Esophagus (tissue), 2 donors: ENCODE data around the gene TAF11L9. TPM values are rescaled to one million over a fixed set of nuclear protein-coding genes. Genes with fewer than 3 reads are reported as not detected.
"Not testable (repeated sequence)": the region's sequence is repeated elsewhere in the genome, so short reads cannot be mapped to it uniquely, and the experiment has no call there.

Source experiments
- H3K27ac ChIP-seq, 2 donors: one replicate each; pipeline ENCODE4 v1.5.1; 2013; ENCODE audit warnings: low read depth in 2 of 2, mild to moderate bottlenecking in 2 of 2, inconsistent platforms in 1 of 2, low read length in 1 of 2, moderate library complexity in 1 of 2
- H3K27me3 ChIP-seq, 2 donors: one replicate each; pipeline ENCODE4 v1.6.1; 2013; ENCODE audit warnings: low read length in 2 of 2, control low read depth in 1 of 2, mild to moderate bottlenecking in 1 of 2; ENCODE audit not compliant: insufficient read depth in 2 of 2, control insufficient read depth in 1 of 2
- H3K36me3 ChIP-seq, 2 donors: one replicate each; pipeline ENCODE4 v1.6.1; 2013; ENCODE audit warnings: low read length in 1 of 2; ENCODE audit not compliant: control insufficient read depth in 2 of 2, insufficient read depth in 2 of 2
- H3K4me1 ChIP-seq, 2 donors: one replicate each; pipeline ENCODE4 v1.6.1; 2013; ENCODE audit warnings: low read length in 1 of 2; ENCODE audit not compliant: control insufficient read depth in 2 of 2, insufficient read depth in 2 of 2
- H3K4me3 ChIP-seq, 2 donors: one replicate each; pipeline ENCODE4 v1.5.1; 2013; ENCODE audit warnings: low read length in 2 of 2, mild to moderate bottlenecking in 2 of 2, low read depth in 1 of 2, moderate library complexity in 1 of 2
- H3K9me3 ChIP-seq, 2 donors: one replicate each; pipeline ENCODE4 v1.6.1; 2013; ENCODE audit warnings: mild to moderate bottlenecking in 2 of 2, low read depth in 1 of 2, low read length in 1 of 2, moderate library complexity in 1 of 2; ENCODE audit not compliant: control insufficient read depth in 2 of 2, insufficient read depth in 1 of 2
- WGBS, 2 donors: extraction: QIAGEN DNeasy Blood & Tissue Kit; methylation state at CpG; one replicate each; pipeline ENCODE4 v1.1.7; 2013; 5-methylcytosine and 5-hydroxymethylcytosine counted together
- polyA plus RNA-seq, 2 donors: library from polyadenylated mRNA; stranded (reverse); fragments of 200-250 nt; gene quantifications; one replicate each; pipeline ENCODE4 v1.2.3, GENCODE V29; 2013
- donor health status: healthy with polysubstance abuse.
- donor health status: Bipolar disorder and iron deficiency.

The TAF11L9 gene
- polyA plus RNA-seq, 2 donors: not detected

- 70 to 72% methylated on average over 6 of the region's 6 CpGs for WGBS, 2 donors
- not testable (repeated sequence) for H3K36me3 ChIP-seq, H3K4me1 ChIP-seq, H3K4me3 ChIP-seq, H3K27ac ChIP-seq, H3K9me3 ChIP-seq, H3K27me3 ChIP-seq
Measured at GRCh38 chr5:17603880-17604279, 9.7 kb upstream of the TAF11L9 start, which contains the start of gene TAF11L11. TAF11L11 (plus strand) TSS chr5:17604183.

GRCh38 chr5:17597728-17598127, 3.5 kb upstream of the TAF11L9 start, which contains the start of gene TAF11L10:
TAF11L10 (minus strand) TSS chr5:17597828.
- H3K36me3 ChIP-seq, H3K4me1 ChIP-seq, H3K9me3 ChIP-seq, H3K27me3 ChIP-seq, H3K27ac ChIP-seq, H3K4me3 ChIP-seq: not testable (repeated sequence)
- WGBS, 2 donors: no CpG with 5 or more reads among the region's 15 CpGs

- H3K4me3 ChIP-seq, H3K27me3 ChIP-seq, H3K4me1 ChIP-seq, H3K36me3 ChIP-seq, H3K9me3 ChIP-seq, H3K27ac ChIP-seq: not testable (repeated sequence)
- WGBS, 2 donors: no CpG with 5 or more reads among the region's 16 CpGs
Measured at GRCh38 chr5:17590860-17591259, 3.3 kb downstream of the TAF11L9 start, which contains the start of gene TAF11L8. TAF11L8 (minus strand) TSS chr5:17590960.

- H3K4me3 ChIP-seq, H3K27ac ChIP-seq, H3K36me3 ChIP-seq, H3K9me3 ChIP-seq, H3K4me1 ChIP-seq, H3K27me3 ChIP-seq: not testable (repeated sequence)
- WGBS, 2 donors: no CpG with 5 or more reads among the region's 16 CpGs
Measured at GRCh38 chr5:17585658-17586057, 8.5 kb downstream of the TAF11L9 start, which contains the start of gene TAF11L7. TAF11L7 (minus strand) TSS chr5:17585758.

Other genes with a start within 250 kb of the TAF11L9 start
- not detected for gene TAF11L2, start 96.2 kb downstream of the TAF11L9 start, polyA plus RNA-seq
- gene TAF11L3, start 76.0 kb downstream of the TAF11L9 start, polyA plus RNA-seq: not detected
- gene TAF11L4, start 72.6 kb downstream of the TAF11L9 start, polyA plus RNA-seq: not detected
- gene TAF11L5, start 69.2 kb downstream of the TAF11L9 start, polyA plus RNA-seq: not detected
- not detected for gene TAF11L6, start 65.7 kb downstream of the TAF11L9 start, polyA plus RNA-seq
- gene TAF11L7, start 8.6 kb downstream of the TAF11L9 start, polyA plus RNA-seq: not detected
- not detected for gene TAF11L8, start 3.4 kb downstream of the TAF11L9 start, polyA plus RNA-seq
- not detected for gene TAF11L10, start 3.4 kb upstream of the TAF11L9 start, polyA plus RNA-seq
- not detected for gene TAF11L11, start 9.8 kb upstream of the TAF11L9 start, polyA plus RNA-seq
- not detected for gene TAF11L12, start 16.0 kb upstream of the TAF11L9 start, polyA plus RNA-seq
- gene TAF11L13, start 37.7 kb upstream of the TAF11L9 start, polyA plus RNA-seq: not detected
- not detected for gene TAF11L14, start 40.1 kb upstream of the TAF11L9 start, polyA plus RNA-seq